GM19238 (cell line): ENCODE results near the gene NFKBIZ.
"Not testable (repeated sequence)": the region's sequence is repeated elsewhere in the genome, so short reads cannot be mapped to it uniquely, and the experiment has no call there.

Source experiments
- DNase-seq: peaks from one replicate; pipeline ENCODE4 v3.0.0; 2011; ENCODE audit warnings: low spot score; ENCODE audit not compliant: insufficient read length

NFKBIZ gene

GRCh38 chr3:101850246-101851051 lies 1.1 kb downstream of the NFKBIZ start:
- DNase-seq = no peak

- no peak for DNase-seq
These were observed 1.9 kb downstream of the NFKBIZ start for GRCh38 chr3:101851072-101851770.

DNA sequence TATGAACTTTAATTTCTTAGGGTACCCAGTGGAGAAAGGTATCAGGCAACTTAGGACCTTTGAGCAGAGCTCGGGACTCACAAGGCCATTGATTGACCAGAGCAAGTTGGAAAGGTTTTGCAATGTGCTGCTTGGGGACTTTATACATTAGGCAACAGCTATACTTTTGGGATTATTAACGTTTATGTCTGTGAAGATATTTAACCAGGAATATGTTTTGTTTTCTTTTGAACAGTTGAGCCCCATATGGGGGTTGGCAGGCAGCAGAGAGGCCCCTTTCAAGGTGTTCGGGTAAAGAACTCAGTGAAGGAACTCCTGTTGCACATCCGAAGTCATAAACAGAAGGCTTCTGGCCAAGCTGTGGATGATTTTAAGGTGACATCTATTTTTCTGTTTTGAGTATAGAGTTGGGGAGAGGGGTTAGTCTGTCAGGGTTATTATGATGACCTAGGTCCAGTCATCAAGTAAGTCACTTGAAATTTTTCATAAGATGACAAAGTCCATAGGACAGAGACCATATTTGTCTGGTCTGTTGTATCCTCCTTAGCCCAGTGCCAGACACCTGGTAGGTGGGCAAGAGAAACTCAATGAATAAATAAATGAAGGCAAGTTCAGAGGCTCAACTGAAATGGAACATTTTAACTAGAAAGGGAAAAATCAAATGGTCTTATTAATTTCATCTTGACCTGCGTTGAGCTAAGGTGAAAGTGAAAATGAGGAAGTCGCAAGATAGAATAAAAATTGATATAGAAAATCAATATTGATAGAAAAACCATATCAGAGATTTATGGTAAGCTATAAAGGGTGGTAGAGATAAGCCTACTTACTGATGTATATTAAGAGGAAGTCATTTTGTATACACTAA lies 2.8 kb downstream of the NFKBIZ start:
- DNase-seq = no peak

GRCh38 chr3:101852983-101853840 lies 3.9 kb downstream of the NFKBIZ start:
- no peak for DNase-seq

DNA sequence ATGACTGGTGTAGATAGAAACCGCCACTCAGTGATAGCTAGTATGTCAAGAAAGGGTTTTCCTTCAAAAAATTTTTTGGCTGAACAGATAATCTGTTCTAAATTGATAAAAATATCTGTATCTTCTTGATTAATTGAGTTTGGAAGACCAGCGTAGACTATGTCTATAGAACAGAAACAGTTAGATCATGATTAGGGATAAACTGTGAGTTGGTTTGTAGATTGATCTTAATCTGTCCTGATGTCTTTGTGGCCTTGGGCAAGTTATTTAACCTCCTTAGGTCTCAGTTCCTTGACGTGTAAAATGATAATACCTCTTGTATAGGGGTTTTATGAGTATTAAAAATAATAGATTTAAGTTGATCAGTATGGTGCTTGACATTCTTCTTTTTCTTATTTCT lies 4.7 kb downstream of the NFKBIZ start:
- DNase-seq = no peak

- DNase-seq = no peak
These were observed 5.4 kb downstream of the NFKBIZ start for GRCh38 chr3:101854608-101855304.

DNA sequence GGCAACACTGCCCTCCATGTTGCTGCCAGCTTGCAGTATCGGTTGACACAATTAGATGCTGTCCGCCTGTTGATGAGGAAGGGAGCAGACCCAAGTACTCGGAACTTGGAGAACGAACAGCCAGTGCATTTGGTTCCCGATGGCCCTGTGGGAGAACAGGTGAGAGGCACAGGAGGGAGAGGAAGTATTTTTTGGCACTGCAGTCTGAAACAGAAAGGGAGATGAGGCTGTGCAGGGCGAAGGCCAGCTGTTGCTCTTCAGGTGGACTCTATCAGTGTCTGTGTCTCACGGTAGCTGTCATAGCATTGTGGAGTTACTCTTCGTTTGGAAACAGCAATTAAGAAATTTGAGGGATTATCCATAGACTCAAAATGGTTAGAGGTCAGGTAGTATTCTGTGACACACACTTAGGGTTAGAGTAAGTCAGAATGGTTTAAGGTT lies 8.0 kb downstream of the NFKBIZ start:
- no peak for DNase-seq

DNA sequence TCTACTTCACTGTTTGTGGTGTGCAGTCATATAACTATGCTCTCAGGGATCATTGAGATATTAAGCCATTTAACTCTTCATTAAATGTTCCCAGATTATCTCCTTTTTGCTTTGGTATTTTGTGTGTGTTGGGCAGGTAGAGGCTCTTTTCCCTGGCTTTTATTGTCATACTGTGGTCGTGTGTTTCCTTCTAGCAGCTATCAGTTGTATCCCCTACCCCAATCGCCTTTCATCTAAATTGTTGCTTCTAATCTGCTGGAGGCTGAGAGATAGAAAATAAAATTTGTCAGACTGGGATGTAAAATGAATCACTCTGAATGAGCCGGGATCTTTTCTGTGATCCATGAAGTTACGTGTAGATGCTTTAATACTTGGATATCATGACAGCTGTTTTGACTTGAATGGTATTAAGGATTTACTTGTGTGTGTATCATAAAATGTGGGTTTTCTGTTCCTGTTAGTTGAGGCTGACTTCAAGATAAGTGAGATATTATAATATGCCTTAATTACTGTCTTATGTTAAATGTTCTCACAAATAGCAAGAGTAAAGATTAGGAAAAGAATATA lies 9.2 kb downstream of the NFKBIZ start:
- DNase-seq = no peak

- DNase-seq = no peak
These were observed 10.7 kb downstream of the NFKBIZ start for GRCh38 chr3:101859882-101860448.

GRCh38 chr3:101861212-101861788 lies 12.0 kb downstream of the NFKBIZ start:
- DNase-seq = no peak

DNA sequence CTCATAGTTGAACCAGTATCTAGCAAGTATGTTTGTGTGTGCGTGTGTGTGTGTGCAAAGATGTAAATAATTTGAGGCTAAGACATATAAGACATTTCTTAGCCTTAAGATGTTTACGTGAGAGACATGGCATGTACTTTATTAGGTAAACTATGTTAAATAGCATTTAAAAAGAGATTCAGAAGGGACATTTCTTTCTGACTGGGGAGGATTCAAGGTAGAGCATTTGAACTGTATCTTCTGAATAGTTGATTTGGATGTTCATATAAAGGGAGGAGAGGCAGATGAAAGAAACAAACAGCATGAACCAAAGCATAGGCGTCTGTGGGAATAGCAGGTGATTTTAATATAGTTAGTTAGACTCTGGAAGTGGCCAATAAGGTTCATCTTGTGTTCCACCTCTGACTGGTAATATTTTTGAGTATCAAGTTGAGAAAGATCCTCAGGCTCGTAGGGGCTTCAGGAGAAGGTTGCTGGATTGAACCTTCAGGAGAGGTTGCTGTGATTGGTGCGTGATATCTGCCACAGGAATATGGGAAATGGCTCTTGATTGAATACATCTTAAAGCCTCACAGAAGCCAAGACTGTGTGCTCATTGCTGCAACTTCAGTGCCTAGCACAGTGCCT lies 12.6 kb downstream of the NFKBIZ start:
- DNase-seq = no peak

GRCh38 chr3:101862416-101863165 lies 13.3 kb downstream of the NFKBIZ start:
- DNase-seq = no peak

DNA sequence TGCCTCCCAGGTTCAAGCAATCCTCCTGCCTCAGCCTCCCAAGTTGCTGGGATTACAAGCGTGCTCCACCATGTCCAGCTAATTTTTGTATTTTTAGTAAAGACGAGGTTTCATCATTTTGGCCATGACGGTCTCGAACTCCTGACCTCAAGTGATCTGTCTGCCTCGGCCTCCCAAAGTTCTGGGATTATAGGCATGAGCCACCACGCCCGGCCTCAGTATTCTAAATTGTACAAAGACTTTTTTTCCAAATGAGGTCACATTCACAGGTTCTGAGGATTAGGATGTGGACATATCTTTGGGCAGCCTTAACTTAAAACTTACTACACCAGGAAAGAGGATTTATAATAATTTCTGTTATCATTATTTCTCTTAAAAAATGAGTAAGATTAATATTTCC lies 15.6 kb downstream of the NFKBIZ start:
- not testable (repeated sequence) for DNase-seq

DNA sequence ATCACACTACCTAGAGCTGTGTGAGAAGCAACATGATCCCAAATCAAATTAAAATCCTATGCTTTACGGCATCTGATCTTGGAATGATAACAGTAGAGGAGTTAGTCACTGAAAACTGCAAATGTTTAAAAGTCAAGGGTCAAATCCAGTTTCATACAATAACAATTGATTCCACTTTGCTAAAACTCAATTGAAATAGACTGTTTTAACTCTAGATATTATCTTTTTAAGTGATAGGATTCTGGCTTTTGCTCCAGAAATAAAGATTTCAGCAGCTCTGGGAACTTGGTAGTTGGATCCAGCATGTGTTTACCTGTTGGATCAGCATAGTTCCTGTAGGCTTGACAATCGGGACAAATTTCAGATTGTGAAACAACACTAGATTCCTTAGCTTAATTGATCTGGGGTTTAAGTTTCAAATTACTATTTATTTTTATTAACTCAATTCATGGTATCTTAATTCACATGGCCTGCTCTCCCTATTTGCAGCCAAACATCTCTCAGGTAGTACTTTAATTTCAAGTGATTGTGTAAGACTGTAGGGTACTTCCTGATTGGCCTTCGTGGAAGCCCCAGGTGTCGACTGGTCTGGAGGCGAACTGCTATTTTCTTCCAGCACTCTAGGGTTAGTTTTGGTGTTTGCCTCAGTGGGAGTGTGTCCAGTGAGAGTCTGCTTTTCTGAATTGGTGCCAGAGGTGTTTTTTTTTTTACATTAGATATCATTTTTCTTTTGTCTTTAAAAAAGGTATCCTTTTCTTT lies 16.6 kb downstream of the NFKBIZ start:
- DNase-seq = no peak

DNA sequence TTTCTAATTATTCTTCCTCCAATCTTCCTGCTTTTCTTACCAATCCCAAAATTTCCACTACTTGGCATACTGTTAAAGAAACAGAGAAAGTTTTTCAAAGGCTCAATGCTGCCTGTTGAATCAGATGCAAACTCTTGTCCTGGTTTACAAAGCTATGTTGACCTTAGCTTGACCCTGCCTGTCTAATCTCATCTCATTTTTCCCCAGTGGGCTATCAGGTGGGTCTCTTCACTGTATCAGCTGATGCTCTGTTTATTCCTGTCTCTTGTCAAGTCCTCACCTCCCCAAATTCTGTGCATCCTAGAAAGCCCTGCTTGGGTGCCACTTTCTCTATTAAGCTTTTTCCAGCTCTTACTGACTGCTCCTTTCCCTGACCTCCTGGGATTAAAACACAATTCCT lies 18.2 kb downstream of the NFKBIZ start:
- DNase-seq = no peak

DNA sequence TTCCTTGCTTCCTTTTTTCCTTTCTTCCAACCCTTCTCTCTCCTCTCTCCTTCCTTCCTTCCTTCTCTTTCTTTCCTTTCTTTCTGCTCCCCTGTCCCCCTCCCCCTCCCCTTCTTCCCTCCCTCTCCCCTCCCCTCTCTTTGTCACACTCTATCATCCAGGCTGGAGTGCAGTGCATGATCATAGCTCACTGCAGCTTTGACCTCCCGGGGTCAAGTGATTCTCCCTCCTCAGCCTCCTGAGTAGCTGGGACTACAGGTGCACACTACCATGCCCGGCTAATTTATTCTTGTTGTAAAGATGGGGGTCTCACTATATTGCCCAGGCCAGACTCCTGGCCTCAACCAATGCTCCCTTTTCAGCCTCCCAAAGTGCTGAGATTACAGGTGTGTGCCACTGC lies 18.7 kb downstream of the NFKBIZ start:
- DNase-seq = no peak
